GM12873 (cell line): ENCODE results near the gene PGK1.

Experiments used
- CTCF ChIP-seq: IDR thresholded peaks from 2 replicates; pipeline ENCODE4 v1.5.1; 2012; ENCODE audit warnings: low read depth, mild to moderate bottlenecking, moderate library complexity, low read length, control low read depth; ENCODE audit not compliant: insufficient read depth; ENCODE audit errors: missing control alignments

PGK1 gene

GRCh38 chrX:78140206-78140605, 36.2 kb downstream of the PGK1 start:
- TF ChIP-seq CTCF: no peak

GRCh38 chrX:78165425-78165824, 61.4 kb downstream of the PGK1 start:
- TF ChIP-seq CTCF: no peak

- TF ChIP-seq CTCF: no peak
These were observed 64.0 kb downstream of the PGK1 start for GRCh38 chrX:78168065-78168464.
